HUES6 (cell line): Measurements from ENCODE around the gene GIPR.
"Not testable (repeated sequence)": the region's sequence is repeated elsewhere in the genome, so short reads cannot be mapped to it uniquely, and the experiment has no call there.

Experiments
- H3K27ac ChIP-seq: 2 replicates; pipeline ENCODE4 v1.7.0; 2013; ENCODE audit warnings: low read depth, mild to moderate bottlenecking, low read length, inconsistent platforms
- H3K27me3 ChIP-seq: 2 replicates; pipeline ENCODE4 v1.6.1; 2013; ENCODE audit warnings: low read length; ENCODE audit not compliant: control insufficient read depth, insufficient read depth
- H3K36me3 ChIP-seq: 2 replicates; pipeline ENCODE4 v1.6.1; 2013; ENCODE audit warnings: low read length; ENCODE audit not compliant: control insufficient read depth, insufficient read depth
- H3K4me1 ChIP-seq: 2 replicates; pipeline ENCODE4 v1.6.1; 2013; ENCODE audit warnings: low read length; ENCODE audit not compliant: control insufficient read depth, insufficient read depth
- H3K4me3 ChIP-seq: 2 replicates; pipeline ENCODE4 v1.5.1; 2013; ENCODE audit warnings: low read depth, low read length
- H3K9ac ChIP-seq: one replicate; pipeline ENCODE4 v1.6.1; 2013; ENCODE audit warnings: mild to moderate bottlenecking, low read length
- H3K9me3 ChIP-seq: 2 replicates; pipeline ENCODE4 v1.6.1; 2013; ENCODE audit warnings: low read depth, low read length; ENCODE audit not compliant: control insufficient read depth, insufficient read depth

The GIPR gene, protein sequence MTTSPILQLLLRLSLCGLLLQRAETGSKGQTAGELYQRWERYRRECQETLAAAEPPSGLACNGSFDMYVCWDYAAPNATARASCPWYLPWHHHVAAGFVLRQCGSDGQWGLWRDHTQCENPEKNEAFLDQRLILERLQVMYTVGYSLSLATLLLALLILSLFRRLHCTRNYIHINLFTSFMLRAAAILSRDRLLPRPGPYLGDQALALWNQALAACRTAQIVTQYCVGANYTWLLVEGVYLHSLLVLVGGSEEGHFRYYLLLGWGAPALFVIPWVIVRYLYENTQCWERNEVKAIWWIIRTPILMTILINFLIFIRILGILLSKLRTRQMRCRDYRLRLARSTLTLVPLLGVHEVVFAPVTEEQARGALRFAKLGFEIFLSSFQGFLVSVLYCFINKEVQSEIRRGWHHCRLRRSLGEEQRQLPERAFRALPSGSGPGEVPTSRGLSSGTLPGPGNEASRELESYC

DNA sequence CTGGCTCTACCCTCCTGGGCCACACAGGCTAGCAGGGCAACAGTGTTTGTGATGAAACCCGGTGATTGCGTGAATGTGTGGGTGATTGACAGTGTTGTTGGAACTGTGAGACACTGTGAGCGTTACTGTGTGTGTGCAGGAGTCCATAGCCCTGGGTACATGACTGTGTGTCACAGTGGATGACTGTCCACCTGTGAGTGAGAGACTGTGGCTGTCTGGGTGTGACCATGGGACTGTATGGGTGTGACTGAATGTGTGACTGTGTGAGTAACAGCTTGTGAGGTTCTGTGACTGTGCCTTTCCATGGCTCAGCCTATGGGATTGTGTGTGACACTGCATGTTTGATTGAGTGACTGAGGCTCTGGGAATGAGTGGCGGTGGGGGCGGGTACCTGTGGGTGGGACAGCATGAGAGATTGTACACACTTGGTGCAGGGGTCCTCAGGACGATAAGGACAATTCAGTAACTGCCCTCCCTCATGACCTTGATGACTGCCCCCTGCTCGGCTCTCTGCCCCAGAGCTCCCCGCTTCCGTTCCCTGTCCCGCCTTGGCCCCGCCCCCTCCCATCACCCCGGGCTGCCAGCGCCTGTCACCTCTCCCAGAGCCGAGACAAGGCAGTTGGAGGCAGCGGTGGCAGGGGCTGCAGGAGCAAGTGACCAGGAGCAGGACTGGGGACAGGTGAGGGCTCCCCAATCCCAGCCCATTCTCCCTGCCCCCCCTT, at the start of gene GIPR:
Gene GIPR (plus strand): TSS at position 602 of the 722 bp plus-strand sequence. CDS start 1,300 bp downstream, outside the sequence.
- H3K9ac ChIP-seq: peak within 1 kb of the TSS; percentile 21
- H3K36me3 ChIP-seq: no peaks in the 10 kb centered on the region
- H3K4me3 ChIP-seq: peak within 1 kb of the TSS; percentile 67
- H3K9me3 ChIP-seq: no peaks in the 10 kb centered on the region
- H3K4me1 ChIP-seq: peaks cover 13% of the 10 kb centered on the region
- H3K27me3 ChIP-seq: peaks cover 32% of the 10 kb centered on the region
- H3K27ac ChIP-seq: no peak within 1 kb of the TSS

DNA sequence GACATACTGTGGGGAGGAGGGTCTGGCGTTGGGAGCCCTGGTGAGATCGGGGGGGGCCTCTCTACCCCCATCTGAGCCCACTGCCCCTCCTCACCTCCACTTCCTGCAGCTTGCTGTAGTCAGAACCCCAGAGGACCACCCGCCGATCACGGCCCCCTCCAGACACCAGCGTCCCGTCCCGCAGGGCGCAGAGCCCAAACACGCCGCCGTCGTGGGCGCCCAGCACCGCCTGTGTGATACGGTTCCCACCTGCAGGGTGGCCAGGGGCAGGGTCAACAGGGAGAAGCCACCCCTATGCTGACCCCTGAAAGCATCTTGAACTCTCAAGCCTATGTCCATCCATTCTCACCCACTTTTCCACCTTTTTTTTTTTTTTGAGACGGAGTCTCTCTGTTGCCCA, 46.6 kb upstream of the GIPR start:
- Histone ChIP-seq H3K4me3 (no peak overlapping the region), H3K27ac (no peak overlapping the region), H3K36me3 (peaks cover 40% of the 10 kb centered on the region), H3K4me1 (peaks cover 7% of the 10 kb centered on the region; the same call in 1 of the 2 replicates), H3K9ac (no peak overlapping the region), H3K9me3 (no peaks in the 10 kb centered on the region), H3K27me3 (no peaks in the 10 kb centered on the region)

DNA sequence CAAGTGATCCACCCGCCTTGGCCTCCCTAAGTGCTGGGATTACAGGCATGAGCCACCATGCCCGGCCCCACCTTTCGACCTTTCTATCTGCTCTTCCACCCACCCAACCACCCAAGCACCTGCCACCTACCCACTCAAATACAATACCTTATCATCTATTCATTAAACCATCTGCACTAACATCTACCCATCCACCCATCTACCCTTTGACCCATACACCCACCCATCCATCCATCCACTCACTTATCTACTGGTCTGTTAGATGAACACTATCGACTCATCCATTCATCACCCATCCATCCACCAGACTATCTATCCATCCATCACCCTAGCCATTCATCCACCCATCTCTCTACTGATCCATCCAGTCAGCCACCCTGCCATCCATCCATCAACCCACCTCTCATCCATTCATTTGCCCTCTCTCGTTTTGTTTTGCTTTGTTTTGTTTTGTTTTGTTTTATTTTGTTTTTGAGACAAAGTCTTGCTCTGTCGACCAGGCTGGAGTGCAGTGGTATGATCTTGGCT, 46.0 kb upstream of the GIPR start:
- Histone ChIP-seq H3K9ac (no peak overlapping the region), H3K4me1 (0 out of 2 replicates have a peak, but pooled peaks cover under 1% of the 10 kb centered on the region), H3K27ac (no peak overlapping the region), H3K36me3 (peaks cover 43% of the 10 kb centered on the region), H3K9me3 (no peaks in the 10 kb centered on the region), H3K4me3 (no peak overlapping the region), H3K27me3 (no peaks in the 10 kb centered on the region)

DNA sequence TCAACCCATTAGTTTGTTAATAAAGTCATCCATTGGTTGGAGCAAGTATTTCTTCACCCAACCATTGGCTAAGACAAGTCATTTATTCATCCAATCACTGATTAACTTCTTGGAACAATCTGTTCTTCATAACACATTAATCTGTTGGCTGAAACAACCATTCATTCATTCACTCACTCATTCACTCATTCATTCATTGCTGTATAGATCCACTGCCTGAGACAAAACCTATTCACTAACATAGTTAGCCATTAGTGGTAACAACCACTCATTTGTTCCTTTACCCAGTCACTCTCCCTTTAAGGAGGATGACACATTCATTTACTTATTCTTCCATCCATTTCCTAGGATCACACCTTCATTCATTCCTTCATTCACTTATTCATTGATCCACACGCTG, 44.0 kb upstream of the GIPR start:
- Histone ChIP-seq H3K9ac (no peak overlapping the region), H3K27me3 (no peaks in the 10 kb centered on the region), H3K4me3 (no peak overlapping the region), H3K27ac (no peak overlapping the region), H3K9me3 (no peaks in the 10 kb centered on the region), H3K4me1 (no peaks in the 10 kb centered on the region), H3K36me3 (peaks cover 51% of the 10 kb centered on the region)

DNA sequence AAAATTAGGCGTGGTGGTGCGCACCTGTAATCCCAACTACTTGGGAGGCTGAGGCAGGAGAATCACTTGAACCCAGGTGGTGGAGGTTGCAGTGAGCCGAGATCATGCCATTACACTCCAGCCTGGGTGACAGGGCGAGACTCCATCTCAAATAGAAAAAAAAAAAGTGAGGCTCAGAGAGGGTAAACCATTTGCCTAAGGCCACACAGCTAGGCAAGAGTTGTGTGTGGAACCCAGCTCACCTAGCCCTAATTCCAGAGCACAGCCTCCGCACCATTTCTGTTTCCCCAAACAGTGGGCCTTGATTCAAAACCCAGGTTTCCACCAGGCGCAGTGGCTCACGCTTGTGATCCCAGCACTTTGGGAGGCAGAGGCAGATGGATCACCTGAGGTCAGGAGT, 39.8 kb upstream of the GIPR start:
- H3K9me3 ChIP-seq, H3K27ac ChIP-seq, H3K4me3 ChIP-seq, H3K27me3 ChIP-seq, H3K9ac ChIP-seq: not testable (repeated sequence)
- Histone ChIP-seq H3K36me3 (peaks cover 34% of the 10 kb centered on the region), H3K4me1 (peaks cover 12% of the 10 kb centered on the region)

DNA sequence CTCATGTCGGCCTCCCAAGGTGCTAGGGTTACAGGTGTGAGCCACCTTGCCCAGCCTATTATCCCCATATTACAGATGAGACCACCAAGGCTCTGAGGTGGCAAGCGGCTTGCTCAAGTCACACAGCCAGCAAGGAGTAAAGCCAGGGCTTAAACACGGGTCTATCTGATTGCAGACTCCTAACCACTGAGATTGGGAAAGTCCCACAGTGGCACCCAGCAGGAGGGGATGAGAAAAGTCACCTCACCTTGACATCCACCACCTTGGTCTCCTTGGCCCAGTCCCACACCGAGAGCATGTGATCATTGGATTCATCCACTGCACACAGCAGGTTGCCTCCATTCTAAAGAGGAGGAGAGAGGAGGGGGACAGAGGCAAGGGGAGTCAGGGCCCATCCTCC, 38.3 kb upstream of the GIPR start:
- H3K9me3 ChIP-seq: no peaks in the 10 kb centered on the region
- no peak overlapping the region for H3K4me3 ChIP-seq
- peaks cover 27% of the 10 kb centered on the region for H3K36me3 ChIP-seq
- H3K4me1 ChIP-seq: peaks cover 12% of the 10 kb centered on the region
- no peak overlapping the region for H3K27ac ChIP-seq
- H3K9ac ChIP-seq: no peak overlapping the region
- no peaks in the 10 kb centered on the region for H3K27me3 ChIP-seq

DNA sequence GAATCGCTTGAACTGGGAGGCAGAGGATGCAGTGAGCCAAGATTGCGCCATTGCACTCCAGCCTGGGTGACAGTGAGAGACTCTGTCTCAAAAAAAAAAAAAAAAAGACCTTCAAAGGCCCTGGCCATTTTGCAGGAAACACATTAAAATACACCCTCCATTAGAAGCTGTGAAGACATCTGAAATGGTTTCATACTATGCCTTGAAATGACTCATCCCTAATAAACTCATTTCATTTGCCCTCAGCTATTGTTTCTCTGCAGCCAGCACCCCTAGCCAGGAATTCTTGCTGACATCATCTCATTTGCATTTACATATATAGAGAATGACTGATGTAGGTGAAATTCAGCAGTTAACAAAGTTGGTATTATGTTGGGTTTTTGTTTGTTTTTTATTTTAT, 37.6 kb upstream of the GIPR start:
- H3K27me3 ChIP-seq: no peaks in the 10 kb centered on the region
- peaks cover 12% of the 10 kb centered on the region for H3K4me1 ChIP-seq
- peak overlapping the region; percentile 55; the same call in 1 of the 2 replicates for H3K27ac ChIP-seq
- H3K4me3 ChIP-seq: no peak overlapping the region
- H3K36me3 ChIP-seq: peaks cover 27% of the 10 kb centered on the region
- no peaks in the 10 kb centered on the region for H3K9me3 ChIP-seq
- H3K9ac ChIP-seq: no peak overlapping the region

DNA sequence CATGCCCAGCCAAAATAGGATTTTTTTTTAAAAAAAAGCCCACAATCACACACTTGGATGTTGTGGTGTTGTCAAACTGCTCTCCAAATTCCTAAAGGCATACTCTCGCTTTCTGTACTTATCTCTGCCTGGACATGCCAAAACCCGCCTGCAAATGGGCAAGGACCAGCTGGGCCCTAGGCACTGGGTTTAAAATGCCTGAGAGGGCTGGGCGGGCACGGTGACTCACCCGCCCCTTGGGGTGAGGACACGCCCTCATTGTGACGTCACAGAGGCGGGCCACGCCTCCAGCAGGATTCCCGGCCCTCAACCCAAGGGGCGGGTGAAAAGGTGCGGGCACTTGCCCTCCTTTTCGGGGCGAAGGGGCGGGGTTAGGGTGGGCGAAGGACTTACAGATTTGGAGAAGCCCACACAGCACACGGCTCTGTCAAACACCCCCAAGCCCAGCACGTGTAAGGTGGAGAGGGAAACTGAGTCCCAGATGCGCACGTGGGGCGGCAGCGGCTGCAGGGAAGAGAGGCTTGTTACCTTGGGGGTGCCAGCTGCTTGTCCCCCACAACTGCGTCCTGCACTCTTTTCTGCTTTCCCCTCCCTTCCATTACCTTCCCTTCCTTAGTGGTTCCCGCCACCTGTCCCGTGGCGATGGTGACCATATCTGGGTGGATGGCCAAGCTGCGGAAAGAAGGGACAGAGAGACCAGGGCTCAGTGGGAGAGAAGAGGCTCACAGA, 35.4 kb upstream of the GIPR start:
- H3K36me3 ChIP-seq: peaks cover 14% of the 10 kb centered on the region
- no peaks in the 10 kb centered on the region for H3K9me3 ChIP-seq
- no peaks in the 10 kb centered on the region for H3K27me3 ChIP-seq
- H3K4me3 ChIP-seq: peak overlapping the region; percentile 33
- H3K9ac ChIP-seq: no peak overlapping the region
- H3K4me1 ChIP-seq: peaks cover 12% of the 10 kb centered on the region
- peak overlapping the region; percentile 13; the same call in 1 of the 2 replicates for H3K27ac ChIP-seq

DNA sequence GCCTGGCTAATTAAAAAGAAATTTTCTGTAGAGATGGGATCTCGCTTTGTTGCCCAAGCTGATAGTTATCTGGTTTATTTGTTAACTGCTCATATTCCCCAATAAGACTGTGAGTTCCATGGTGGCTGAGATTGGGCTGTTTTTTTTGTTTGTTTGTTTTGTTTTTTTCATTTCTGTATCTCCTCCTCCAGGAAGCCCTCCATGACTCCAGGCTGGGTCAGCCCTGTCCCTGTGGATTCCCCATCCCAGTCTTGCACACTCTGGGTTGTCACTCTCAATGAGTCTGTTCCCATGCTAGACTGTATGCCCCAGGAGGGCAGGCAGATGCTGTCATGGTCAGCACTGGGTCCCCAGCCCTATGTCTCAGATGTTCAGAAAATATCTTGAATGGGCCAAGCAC, 31.7 kb upstream of the GIPR start:
- no peaks in the 10 kb centered on the region for H3K36me3 ChIP-seq
- no peak overlapping the region for H3K9ac ChIP-seq
- H3K4me1 ChIP-seq: peaks cover 17% of the 10 kb centered on the region
- no peak overlapping the region for H3K27ac ChIP-seq
- no peaks in the 10 kb centered on the region for H3K27me3 ChIP-seq
- H3K9me3 ChIP-seq: no peaks in the 10 kb centered on the region
- no peak overlapping the region for H3K4me3 ChIP-seq

DNA sequence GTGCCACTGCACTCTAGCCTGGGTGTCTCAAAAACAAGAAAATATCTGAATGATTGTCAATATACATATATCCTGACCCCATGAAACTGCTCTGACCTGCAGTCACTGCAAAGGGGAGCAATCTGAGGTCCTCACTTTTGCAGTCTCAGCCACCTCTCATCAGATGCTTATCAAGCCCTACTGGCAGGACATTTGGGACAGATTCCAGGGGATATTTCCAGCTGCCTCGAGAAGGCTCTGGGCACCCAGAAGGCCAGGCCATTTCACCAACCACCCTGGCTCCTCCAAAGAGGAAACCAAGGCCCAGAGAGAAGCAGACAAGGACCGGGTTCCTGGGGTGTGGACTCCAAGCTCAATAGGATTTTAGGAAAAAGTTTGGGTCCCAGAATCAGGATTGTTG, 31.1 kb upstream of the GIPR start:
- no peak overlapping the region for H3K9ac ChIP-seq
- H3K9me3 ChIP-seq: no peaks in the 10 kb centered on the region
- peaks cover 21% of the 10 kb centered on the region for H3K4me1 ChIP-seq
- no peak overlapping the region for H3K27ac ChIP-seq
- H3K36me3 ChIP-seq: no peaks in the 10 kb centered on the region
- no peaks in the 10 kb centered on the region for H3K27me3 ChIP-seq
- H3K4me3 ChIP-seq: no peak overlapping the region
